Stimulated activated CD8-positive, alpha-beta memory T cell treated with anti-CD3 and anti-CD28 coated beads, Interleukin-4, amount 100 ng/mL, for 1 hour (primary cell): ENCODE data around the gene RADIL.
"Not testable (repeated sequence)": the region's sequence is repeated elsewhere in the genome, so short reads cannot be mapped to it uniquely, and the experiment has no call there.

ENCODE experiments used
- DNase-seq, 2 donors: peaks; one replicate each; pipeline ENCODE4 v3.0.0-alpha.2; 2020; ENCODE audit warnings: low read depth in 2 of 2, low spot score in 1 of 2

The RADIL gene

GRCh38 chr7:4883372-4884144 lies at the start of gene RADIL:
Gene RADIL (minus strand): TSS chr7:4883716. CDS start chr7:4878139, 5,577 bp downstream.
- DNase-seq: peak; percentile 59 to 66

- no peak for DNase-seq
Observed at GRCh38 chr7:4931943-4932342, 48.4 kb upstream of the RADIL start.

GRCh38 chr7:4929005-4929404 lies 45.5 kb upstream of the RADIL start:
- no peak for DNase-seq

- no peak for DNase-seq
Observed at GRCh38 chr7:4928445-4928844, 44.9 kb upstream of the RADIL start.

- no peak for DNase-seq
Observed at GRCh38 chr7:4919969-4920766, 36.7 kb upstream of the RADIL start.

GRCh38 chr7:4916113-4916512 lies 32.6 kb upstream of the RADIL start:
- no peak for DNase-seq

- DNase-seq: no peak
Observed at GRCh38 chr7:4911111-4911828, 27.8 kb upstream of the RADIL start.

GRCh38 chr7:4906682-4907081 lies 23.2 kb upstream of the RADIL start:
- no peak for DNase-seq

GRCh38 chr7:4905171-4905570 lies 21.7 kb upstream of the RADIL start:
- DNase-seq: no peak

- DNase-seq: no peak
Observed at GRCh38 chr7:4904346-4904745, 20.8 kb upstream of the RADIL start.

GRCh38 chr7:4895766-4896165 lies 12.2 kb upstream of the RADIL start:
- no peak for DNase-seq

GRCh38 chr7:4894482-4894881 lies 11.0 kb upstream of the RADIL start:
- no peak for DNase-seq

- no peak for DNase-seq
Observed at GRCh38 chr7:4893929-4894475, 10.5 kb upstream of the RADIL start.

- DNase-seq: not testable (repeated sequence)
Observed at GRCh38 chr7:4893188-4893587, 9.7 kb upstream of the RADIL start.

- DNase-seq: not testable (repeated sequence)
Observed at GRCh38 chr7:4891522-4891921, 8.0 kb upstream of the RADIL start.

GRCh38 chr7:4889682-4890081 lies 6.2 kb upstream of the RADIL start:
- DNase-seq: no peak

- DNase-seq: no peak
Observed at GRCh38 chr7:4888161-4888560, 4.6 kb upstream of the RADIL start.

- DNase-seq: no peak
Observed at GRCh38 chr7:4886671-4887070, 3.2 kb upstream of the RADIL start.

- no peak for DNase-seq
Observed at GRCh38 chr7:4885317-4885807, 1.8 kb upstream of the RADIL start.

GRCh38 chr7:4884164-4884563 lies 648 bp upstream of the RADIL start:
- DNase-seq: no peak

GRCh38 chr7:4883033-4883371 lies 514 bp downstream of the RADIL start:
- DNase-seq: no peak
